ENCODE results near the gene CDH24.

DNA sequence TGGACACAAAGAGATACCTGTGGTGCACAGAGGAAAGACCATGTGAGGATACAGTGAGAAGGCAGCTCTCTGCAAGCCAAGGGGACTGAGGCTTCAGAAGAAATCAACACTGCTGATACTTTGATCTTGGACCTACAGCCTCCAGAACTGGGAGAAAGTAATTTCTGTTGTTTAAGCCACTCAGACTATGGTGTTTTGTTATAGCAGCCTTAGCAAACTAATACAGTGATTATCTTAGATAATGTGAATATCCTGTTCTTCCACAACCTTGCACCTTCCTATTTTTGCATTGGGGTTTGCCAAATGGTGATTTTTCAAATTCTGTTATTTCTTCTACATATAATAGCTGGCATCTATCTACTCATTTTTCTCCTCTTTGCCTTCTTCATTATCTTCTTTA, 39.2 kb downstream of the CDH24 start:
- TF ChIP-seq POLR2A (IDR thresholded peaks at IDR 0.05), result no peak
- TF ChIP-seq, protein P1, sequence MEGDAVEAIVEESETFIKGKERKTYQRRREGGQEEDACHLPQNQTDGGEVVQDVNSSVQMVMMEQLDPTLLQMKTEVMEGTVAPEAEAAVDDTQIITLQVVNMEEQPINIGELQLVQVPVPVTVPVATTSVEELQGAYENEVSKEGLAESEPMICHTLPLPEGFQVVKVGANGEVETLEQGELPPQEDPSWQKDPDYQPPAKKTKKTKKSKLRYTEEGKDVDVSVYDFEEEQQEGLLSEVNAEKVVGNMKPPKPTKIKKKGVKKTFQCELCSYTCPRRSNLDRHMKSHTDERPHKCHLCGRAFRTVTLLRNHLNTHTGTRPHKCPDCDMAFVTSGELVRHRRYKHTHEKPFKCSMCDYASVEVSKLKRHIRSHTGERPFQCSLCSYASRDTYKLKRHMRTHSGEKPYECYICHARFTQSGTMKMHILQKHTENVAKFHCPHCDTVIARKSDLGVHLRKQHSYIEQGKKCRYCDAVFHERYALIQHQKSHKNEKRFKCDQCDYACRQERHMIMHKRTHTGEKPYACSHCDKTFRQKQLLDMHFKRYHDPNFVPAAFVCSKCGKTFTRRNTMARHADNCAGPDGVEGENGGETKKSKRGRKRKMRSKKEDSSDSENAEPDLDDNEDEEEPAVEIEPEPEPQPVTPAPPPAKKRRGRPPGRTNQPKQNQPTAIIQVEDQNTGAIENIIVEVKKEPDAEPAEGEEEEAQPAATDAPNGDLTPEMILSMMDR (IDR thresholded peaks at IDR 0.05), result no peak

Measured in stomach (tissue), 4 donors.